Measurements from ENCODE around the gene LEMD3.

DNA sequence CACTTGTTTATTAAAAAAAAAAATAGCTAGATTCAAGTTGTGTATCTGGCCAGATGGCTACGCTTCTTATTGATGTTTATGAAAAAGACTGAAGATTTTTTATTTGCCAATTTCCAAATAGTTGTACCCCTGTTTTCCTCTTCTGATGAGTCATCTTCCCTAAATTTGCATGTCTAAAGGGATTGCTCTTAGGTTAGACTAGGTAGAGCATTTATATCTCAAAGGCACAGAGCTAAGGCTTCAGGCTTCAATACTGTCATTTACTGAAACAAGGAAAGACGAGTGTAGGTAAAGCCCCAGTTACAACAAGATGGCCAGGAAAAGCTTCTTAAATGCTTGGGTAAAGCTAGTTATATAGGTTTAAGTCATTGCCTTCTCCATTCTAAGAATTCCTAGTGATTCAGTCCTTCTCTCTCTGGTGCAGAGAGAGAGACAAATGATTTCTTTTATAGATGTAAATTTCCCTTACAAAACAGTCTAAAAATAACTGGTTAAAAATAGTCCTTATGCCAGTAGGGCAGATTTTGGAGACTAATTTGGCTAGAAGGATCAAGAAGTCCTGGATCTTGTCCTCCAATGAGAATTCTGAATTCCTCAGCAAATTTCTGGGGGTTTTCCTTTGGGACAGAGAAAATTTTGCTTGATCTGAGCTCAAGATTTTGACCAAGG is 26.1 kb downstream of the LEMD3 start:
- TF ChIP-seq, protein P1, sequence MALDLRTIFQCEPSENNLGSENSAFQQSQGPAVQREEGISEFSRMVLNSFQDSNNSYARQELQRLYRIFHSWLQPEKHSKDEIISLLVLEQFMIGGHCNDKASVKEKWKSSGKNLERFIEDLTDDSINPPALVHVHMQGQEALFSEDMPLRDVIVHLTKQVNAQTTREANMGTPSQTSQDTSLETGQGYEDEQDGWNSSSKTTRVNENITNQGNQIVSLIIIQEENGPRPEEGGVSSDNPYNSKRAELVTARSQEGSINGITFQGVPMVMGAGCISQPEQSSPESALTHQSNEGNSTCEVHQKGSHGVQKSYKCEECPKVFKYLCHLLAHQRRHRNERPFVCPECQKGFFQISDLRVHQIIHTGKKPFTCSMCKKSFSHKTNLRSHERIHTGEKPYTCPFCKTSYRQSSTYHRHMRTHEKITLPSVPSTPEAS (tag by site-specific recombination; IDR thresholded peaks at IDR 0.05): no peak
- TF ChIP-seq ZNF600 (tag by site-specific recombination; IDR thresholded peaks at IDR 0.05): no peak
- TF ChIP-seq PRDM1 (tag by site-specific recombination; IDR thresholded peaks at IDR 0.05): no peak

All from HEK293 (cell line).